Ramos (cell line): ENCODE measurements around the gene PRELID2.
"Not testable (repeated sequence)": the region's sequence is repeated elsewhere in the genome, so short reads cannot be mapped to it uniquely, and the experiment has no call there.

ENCODE experiments used
- in situ Hi-C: fragments of 300-500 bp; cut with MboI; formaldehyde crosslinking; loops from one replicate; pipeline ENCODE4 v1.14.3; 2022; ENCODE audit warnings: low sequenced_read_pairs; ENCODE audit not compliant: unreplicated experiment

PRELID2 gene

GRCh38 chr5:145764325-145764724, 70.8 kb downstream of the PRELID2 start:
- in situ Hi-C loops: no loop called here

GRCh38 chr5:145762833-145763232, 72.3 kb downstream of the PRELID2 start:
- in situ Hi-C loops: no loop called here

- in situ Hi-C loops: no loop called here
Observed at GRCh38 chr5:145761254-145761653, 73.9 kb downstream of the PRELID2 start.

GRCh38 chr5:145760660-145761059, 74.5 kb downstream of the PRELID2 start:
- in situ Hi-C loops: no loop called here

- in situ Hi-C loops: no loop called here
Observed at GRCh38 chr5:145752947-145753346, 82.2 kb downstream of the PRELID2 start.

- in situ Hi-C loops: no loop called here
Observed at GRCh38 chr5:145752534-145752933, 82.6 kb downstream of the PRELID2 start.

GRCh38 chr5:145750199-145750598, 84.9 kb downstream of the PRELID2 start:
- in situ Hi-C loops: no loop called here

- in situ Hi-C loops: no loop called here
Observed at GRCh38 chr5:145743396-145744061, 91.6 kb downstream of the PRELID2 start.

GRCh38 chr5:145739843-145740242, 95.3 kb downstream of the PRELID2 start:
- in situ Hi-C loops: no loop called here

- in situ Hi-C loops: no loop called here
Observed at GRCh38 chr5:145738227-145738626, 96.9 kb downstream of the PRELID2 start.

GRCh38 chr5:145737578-145737977, 97.6 kb downstream of the PRELID2 start:
- in situ Hi-C loops: no loop called here

- in situ Hi-C loops: not testable (repeated sequence)
Observed at GRCh38 chr5:145729956-145730355, 105.2 kb downstream of the PRELID2 start.

- in situ Hi-C loops: no loop called here
Observed at GRCh38 chr5:145723516-145723915, 111.6 kb downstream of the PRELID2 start.

- in situ Hi-C loops: no loop called here
Observed at GRCh38 chr5:145718956-145719355, 116.2 kb downstream of the PRELID2 start.

- in situ Hi-C loops: no loop called here
Observed at GRCh38 chr5:145715412-145715811, 119.7 kb downstream of the PRELID2 start.

GRCh38 chr5:145712245-145712644, 122.9 kb downstream of the PRELID2 start:
- in situ Hi-C loops: no loop called here

- in situ Hi-C loops: no loop called here
Observed at GRCh38 chr5:145711417-145711816, 123.7 kb downstream of the PRELID2 start.
